Measurements from ENCODE around the gene CLMN. TPM values are rescaled to one million over a fixed set of nuclear protein-coding genes. Genes with fewer than 3 reads are reported as not detected.

CLMN gene
- total and polyA plus RNA-seq, 9 of the 15 experiments (the other 6 are each of a cell fraction or from before 2014, with no cell fraction given) = 0.01 to 0.18 (median 0.07) TPM; not detected in 4

GRCh38 chr14:95353007-95353406 is 33.3 kb upstream of the CLMN start:
- H3K79me2 ChIP-seq (ENCODE audit: control insufficient read depth, insufficient read depth, low read length) = no peaks in the 10 kb centered on the region
- no peaks in the 10 kb centered on the region for H3K4me1 ChIP-seq (replicated peaks in 1 of 2; ENCODE audit: control insufficient read depth in 2 of 2, insufficient read depth in 2 of 2, low read length in 2 of 2)
- ATAC-seq = no peak
- H3K27ac ChIP-seq (ENCODE audit: extremely low read depth, low read depth, low read length) = no peak overlapping the region
- no TSS peak for BruUV-seq (replicated peaks)
- H2AFZ ChIP-seq (ENCODE audit: low read depth, low read length) = no peak overlapping the region
- no peaks in the 10 kb centered on the region for H4K20me1 ChIP-seq (replicated peaks; ENCODE audit: control insufficient read depth, insufficient read depth, low read length)
- TF ChIP-seq FOSL1 (tag; conservative IDR thresholded peaks at IDR 0.05) = no peak
- TF ChIP-seq NFE2 (IDR thresholded peaks at IDR 0.05; ENCODE audit: low read depth) = no peak
- no peak for TF ChIP-seq CHCHD3 (CRISPR knock-in tag; IDR thresholded peaks at IDR 0.05)
- no peak for TF ChIP-seq IFI16 (CRISPR knock-in tag; IDR thresholded peaks at IDR 0.05)
- TF ChIP-seq KLF1 (tag; IDR thresholded peaks at IDR 0.05) = no peak
- no peak for TF ChIP-seq ZNF354B (CRISPR knock-in tag; IDR thresholded peaks at IDR 0.05)
- no peak for TF ChIP-seq MAFG (tag; conservative IDR thresholded peaks at IDR 0.05)
- TF ChIP-seq NCOA4 (IDR thresholded peaks at IDR 0.05; ENCODE audit: partially characterized antibody) = no peak
- TF ChIP-seq CEBPG (CRISPR knock-in tag; IDR thresholded peaks at IDR 0.05) = no peak
- TF ChIP-seq CEBPG (tag; conservative IDR thresholded peaks at IDR 0.05 in 1 of 2, IDR thresholded peaks at IDR 0.05 in 1 of 2) = no peak
- no peak for TF ChIP-seq CBFA2T3 (IDR thresholded peaks at IDR 0.05)
- TF ChIP-seq TOE1 (IDR thresholded peaks at IDR 0.05; ENCODE audit: borderline replicate concordance) = no peak
- no peak for TF ChIP-seq TOE1 (CRISPR knock-in tag; IDR thresholded peaks at IDR 0.05; ENCODE audit: borderline replicate concordance, low read depth)
- no peak for TF ChIP-seq MEF2A (IDR thresholded peaks at IDR 0.05; ENCODE audit: control insufficient read depth, low read depth, low read length)
- TF ChIP-seq, protein P1, sequence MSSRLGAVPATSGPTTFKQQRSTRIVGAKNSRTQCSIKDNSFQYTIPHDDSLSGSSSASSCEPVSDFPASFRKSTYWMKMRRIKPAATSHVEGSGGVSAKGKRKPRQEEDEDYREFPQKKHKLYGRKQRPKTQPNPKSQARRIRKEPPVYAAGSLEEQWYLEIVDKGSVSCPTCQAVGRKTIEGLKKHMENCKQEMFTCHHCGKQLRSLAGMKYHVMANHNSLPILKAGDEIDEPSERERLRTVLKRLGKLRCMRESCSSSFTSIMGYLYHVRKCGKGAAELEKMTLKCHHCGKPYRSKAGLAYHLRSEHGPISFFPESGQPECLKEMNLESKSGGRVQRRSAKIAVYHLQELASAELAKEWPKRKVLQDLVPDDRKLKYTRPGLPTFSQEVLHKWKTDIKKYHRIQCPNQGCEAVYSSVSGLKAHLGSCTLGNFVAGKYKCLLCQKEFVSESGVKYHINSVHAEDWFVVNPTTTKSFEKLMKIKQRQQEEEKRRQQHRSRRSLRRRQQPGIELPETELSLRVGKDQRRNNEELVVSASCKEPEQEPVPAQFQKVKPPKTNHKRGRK (tag; IDR thresholded peaks at IDR 0.05) = no peak
- no peak for FAIRE-seq
- H3K36me3 ChIP-seq (ENCODE audit: control insufficient read depth, insufficient read depth, low read length) = no peaks in the 10 kb centered on the region
- ChIA-PET CTCF (ENCODE audit: low intra/inter-chr PET ratio) (no interaction called here), POLR2A (no interaction called here)
- intact Hi-C loops (cut with micrococcal nuclease) (no loop called here), in situ Hi-C loops (cut with MboI) (no loop called here)
- H3K4me3 ChIP-seq = no peak overlapping the region
- no peak overlapping the region for H3K9ac ChIP-seq (ENCODE audit: insufficient read depth in 1 of 2, low read depth in 2 of 2, low read length in 2 of 2)
- H3K9me1 ChIP-seq (ENCODE audit: control insufficient read depth, insufficient read depth, low read length) = no peaks in the 10 kb centered on the region
- no peaks in the 10 kb centered on the region; a peak in 1 of 5 replicates for H3K27me3 ChIP-seq (ENCODE audit: control insufficient read depth in 2 of 2, insufficient read depth in 2 of 2, low read length in 2 of 2)
- DNase-seq (ENCODE audit: extremely low read depth in 1 of 4, low spot score in 3 of 4) = no peak
- WGBS (ENCODE audit: insufficient coverage, low coverage, missing lambda C conversion rate) = 0% methylated on average over 1 of the region's 1 CpG
- no peaks in the 10 kb centered on the region for H3K9me3 ChIP-seq (replicated peaks; ENCODE audit: control insufficient read depth, insufficient read depth, low read depth, low read length)
- H3K4me2 ChIP-seq (ENCODE audit: insufficient read depth, low read length) = no peak overlapping the region

Data from K562 (cell line).